Esophagus squamous epithelium (tissue), 5 donors: ENCODE measurements around the gene DTWD2. TPM values are rescaled to one million over a fixed set of nuclear protein-coding genes. Genes with fewer than 3 reads are reported as not detected.

Experiments used
- DNase-seq: peaks from one replicate; lab custom pipeline; 2025; lab: John Stamatoyannopoulos, UW
- H3K27ac ChIP-seq, 4 donors: fragments of 200-600 bp; sonication (generic); one replicate each; pipeline ENCODE4 v1.5.1; 2016 to 2019; ENCODE audit warnings: mild to moderate bottlenecking in 1 of 4
- H3K27me3 ChIP-seq, 4 donors: fragments of 200-600 bp; sonication (generic); 1 replicate in 3 of 4; 2 replicates in 1 of 4; pipeline versions ENCODE4 v1.5.1 to v1.6.0; 2017 to 2021; ENCODE audit warnings: antibody characterized with exemption in 1 of 4
- H3K36me3 ChIP-seq, 3 donors: fragments of 200-600 bp; sonication (generic); one replicate each; pipeline ENCODE4 v1.5.1; 2016 to 2019
- H3K4me1 ChIP-seq, 3 donors: fragments of 200-600 bp; sonication (generic); one replicate each; pipeline ENCODE4 v1.5.1; 2017 to 2019
- H3K4me3 ChIP-seq, 4 donors: fragments of 200-600 bp; sonication (generic); 1 replicate in 3 of 4; 2 replicates in 1 of 4; pipeline ENCODE4 v1.5.1; 2016 to 2019; ENCODE audit warnings: mild to moderate bottlenecking in 2 of 4, moderate library complexity in 1 of 4
- H3K9me3 ChIP-seq, 3 donors: fragments of 200-600 bp; sonication (generic); one replicate each; pipeline ENCODE4 v1.5.1; 2016 to 2019
- POLR2A ChIP-seq, 4 donors: fragments of 450-650 bp; IDR thresholded peaks; one replicate each; pipeline ENCODE4 v1.6.1; 2017; ENCODE audit warnings: antibody characterized with exemption in 4 of 4, mild to moderate bottlenecking in 4 of 4, moderate library complexity in 3 of 4
- WGBS, 2 donors: methylation state at CpG; one replicate each; pipeline ENCODE4 v1.1.5; 2018; 5-methylcytosine and 5-hydroxymethylcytosine counted together
- intact Hi-C: fragments of 100-400 bp; cut with DNase I; formaldehyde crosslinking; loops from one replicate; pipeline ENCODE4 v1.15.0; 2022
- total RNA-seq, 4 donors: library from RNA; depleted of rRNA; stranded (reverse); fragments of >200 nt; gene quantifications; one replicate each; pipeline ENCODE4 v1.1.0, GENCODE V29; 2016
- TF ChIP-seq, protein P1 (sequence below), 6 experiments: fragments of 450-650 bp in 4 of 6; fragments of 200-600 bp in 2 of 6; sonication (generic) in 2 of 6; IDR thresholded peaks; one replicate each; pipeline ENCODE4 v1.5.1; 2016 to 2019; ENCODE audit warnings: antibody characterized with exemption in 6 of 6, mild to moderate bottlenecking in 4 of 6, moderate library complexity in 4 of 6
- donor health status: DM: yes; HTN: yes; CAD: no.

DTWD2 gene
- total RNA-seq, 4 donors from 2014 or later: 7.4 to 11.5 (median 9.9) TPM

DNA sequence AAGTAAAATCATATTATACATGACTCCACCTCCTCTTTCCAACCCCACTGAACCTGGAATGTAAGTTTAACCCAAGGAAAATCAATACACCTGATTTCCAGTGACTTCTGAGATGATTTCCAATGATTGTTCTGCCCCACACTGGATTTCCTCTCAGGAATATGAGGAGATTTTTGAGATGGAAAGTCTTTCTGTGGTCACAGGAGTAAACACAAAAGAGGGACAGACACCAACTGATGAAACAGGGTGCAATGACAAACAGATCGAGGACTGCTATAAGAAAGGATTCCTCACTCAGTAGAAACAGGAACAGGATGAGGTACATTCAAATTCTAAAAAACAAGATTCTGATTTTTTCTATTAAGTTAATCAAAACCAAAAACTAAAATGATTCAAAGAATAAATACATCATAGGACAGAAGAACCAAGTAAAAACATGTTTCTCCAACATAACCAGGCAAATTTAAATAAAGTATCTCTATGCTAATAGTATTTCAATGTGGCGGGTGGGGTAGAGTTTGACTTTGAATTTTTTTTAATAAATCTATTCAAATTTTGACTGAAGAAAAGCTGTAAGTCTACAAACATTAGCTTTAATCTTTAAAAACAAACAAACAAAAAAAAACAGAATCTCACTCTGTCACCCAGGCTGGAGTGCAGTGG is 42.1 kb downstream of the DTWD2 start:
- H3K36me3 ChIP-seq: peaks cover 0 to 17% (median 0%) of the 10 kb centered on the region in 3 donors
- intact Hi-C loops: no loop called here
- H3K4me1 ChIP-seq: no peaks in the 10 kb centered on the region
- 83 to 86% methylated on average over 2 of the region's 2 CpGs for WGBS, 2 donors
- TF ChIP-seq POLR2A (IDR thresholded peaks at IDR 0.05): no peak
- TF ChIP-seq, protein P1, sequence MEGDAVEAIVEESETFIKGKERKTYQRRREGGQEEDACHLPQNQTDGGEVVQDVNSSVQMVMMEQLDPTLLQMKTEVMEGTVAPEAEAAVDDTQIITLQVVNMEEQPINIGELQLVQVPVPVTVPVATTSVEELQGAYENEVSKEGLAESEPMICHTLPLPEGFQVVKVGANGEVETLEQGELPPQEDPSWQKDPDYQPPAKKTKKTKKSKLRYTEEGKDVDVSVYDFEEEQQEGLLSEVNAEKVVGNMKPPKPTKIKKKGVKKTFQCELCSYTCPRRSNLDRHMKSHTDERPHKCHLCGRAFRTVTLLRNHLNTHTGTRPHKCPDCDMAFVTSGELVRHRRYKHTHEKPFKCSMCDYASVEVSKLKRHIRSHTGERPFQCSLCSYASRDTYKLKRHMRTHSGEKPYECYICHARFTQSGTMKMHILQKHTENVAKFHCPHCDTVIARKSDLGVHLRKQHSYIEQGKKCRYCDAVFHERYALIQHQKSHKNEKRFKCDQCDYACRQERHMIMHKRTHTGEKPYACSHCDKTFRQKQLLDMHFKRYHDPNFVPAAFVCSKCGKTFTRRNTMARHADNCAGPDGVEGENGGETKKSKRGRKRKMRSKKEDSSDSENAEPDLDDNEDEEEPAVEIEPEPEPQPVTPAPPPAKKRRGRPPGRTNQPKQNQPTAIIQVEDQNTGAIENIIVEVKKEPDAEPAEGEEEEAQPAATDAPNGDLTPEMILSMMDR (IDR thresholded peaks at IDR 0.05): no peak
- no peak overlapping the region for H3K27ac ChIP-seq
- H3K4me3 ChIP-seq: no peak overlapping the region
- no peak for DNase-seq
- H3K9me3 ChIP-seq: no peaks in the 10 kb centered on the region
- no peaks in the 10 kb centered on the region for H3K27me3 ChIP-seq

GRCh38 chr5:118937393-118938061 is 50.8 kb downstream of the DTWD2 start:
- Histone ChIP-seq H3K4me3 (no peak overlapping the region), H3K27ac (no peak overlapping the region), H3K9me3 (no peaks in the 10 kb centered on the region), H3K36me3 (peaks cover 0 to 15% (median 0%) of the 10 kb centered on the region in 3 donors), H3K27me3 (no peaks in the 10 kb centered on the region), H3K4me1 (no peaks in the 10 kb centered on the region)
- TF ChIP-seq, protein P1 (IDR thresholded peaks at IDR 0.05): no peak
- TF ChIP-seq POLR2A (IDR thresholded peaks at IDR 0.05): no peak
- intact Hi-C loops: no loop called here
- 76 to 78% methylated on average over 3 of the region's 3 CpGs for WGBS, 2 donors
- no peak for DNase-seq

DNA sequence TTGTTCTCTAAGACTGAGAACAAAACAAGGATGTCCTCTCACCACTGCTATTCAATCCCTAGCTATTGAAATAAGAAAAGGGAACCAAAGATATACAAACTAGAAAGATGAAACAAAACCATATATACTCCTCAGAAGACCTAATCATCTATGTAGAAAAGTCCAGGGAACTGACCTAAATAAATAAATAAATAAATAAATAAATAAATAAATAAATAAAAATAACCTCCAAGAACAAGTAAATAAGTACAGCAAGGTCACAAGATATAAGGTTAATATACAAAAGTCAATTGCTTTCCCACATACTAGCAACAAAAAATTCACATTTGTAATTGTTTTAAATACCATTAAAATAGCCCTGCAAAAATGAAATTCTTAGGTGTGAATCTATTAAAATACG is 54.6 kb downstream of the DTWD2 start:
- intact Hi-C loops: no loop called here
- no peak for DNase-seq
- WGBS, 2 donors: 71 to 100% methylated on average over 1 of the region's 1 CpG
- Histone ChIP-seq H3K4me1 (no peaks in the 10 kb centered on the region), H3K36me3 (no peaks in the 10 kb centered on the region), H3K4me3 (no peak overlapping the region), H3K27me3 (no peaks in the 10 kb centered on the region), H3K9me3 (no peaks in the 10 kb centered on the region), H3K27ac (no peak overlapping the region)
- TF ChIP-seq POLR2A (IDR thresholded peaks at IDR 0.05): no peak
- TF ChIP-seq, protein P1 (IDR thresholded peaks at IDR 0.05): no peak

DNA sequence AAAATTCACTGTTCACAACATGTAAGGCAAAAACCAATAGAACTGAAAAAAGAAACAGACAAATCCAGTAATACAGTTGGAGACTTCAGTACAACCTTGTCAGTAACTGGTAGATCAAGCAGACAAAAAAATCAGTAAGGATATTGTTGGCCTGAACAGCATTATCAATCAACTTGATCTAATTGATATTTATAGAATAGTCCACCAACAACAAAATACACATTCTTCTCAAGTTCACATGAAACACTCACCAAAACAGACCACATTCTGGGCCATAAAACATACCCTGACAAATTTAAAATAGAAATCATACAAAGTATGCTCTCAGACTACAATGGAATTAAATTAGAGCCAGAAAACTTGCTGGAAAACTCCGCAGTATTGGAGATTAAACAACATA is 56.8 kb downstream of the DTWD2 start:
- intact Hi-C loops: no loop called here
- H3K36me3 ChIP-seq: no peaks in the 10 kb centered on the region
- no peak overlapping the region for H3K27ac ChIP-seq
- DNase-seq: no peak
- WGBS, 2 donors: 90 to 94% methylated on average over 1 of the region's 1 CpG
- no peaks in the 10 kb centered on the region for H3K27me3 ChIP-seq
- H3K4me3 ChIP-seq: no peak overlapping the region
- H3K9me3 ChIP-seq: no peaks in the 10 kb centered on the region
- no peaks in the 10 kb centered on the region for H3K4me1 ChIP-seq
- no peak for TF ChIP-seq POLR2A (IDR thresholded peaks at IDR 0.05)
- TF ChIP-seq, protein P1 (IDR thresholded peaks at IDR 0.05): no peak

GRCh38 chr5:118924006-118924389 is 64.3 kb downstream of the DTWD2 start:
- intact Hi-C loops: no loop called here
- TF ChIP-seq, protein P1 (IDR thresholded peaks at IDR 0.05): no peak
- TF ChIP-seq POLR2A (IDR thresholded peaks at IDR 0.05): no peak
- Histone ChIP-seq H3K4me3 (no peak overlapping the region), H3K27ac (no peak overlapping the region), H3K4me1 (no peaks in the 10 kb centered on the region), H3K36me3 (peaks cover 0 to 6% (median 0%) of the 10 kb centered on the region in 3 donors), H3K9me3 (no peaks in the 10 kb centered on the region), H3K27me3 (no peaks in the 10 kb centered on the region)
- 63% methylated on average over 1 of the region's 1 CpG; no CpG with 5 or more reads in 1 of the 2 donors for WGBS, 2 donors
- no peak for DNase-seq
